ENCODE measurements around the gene MRPS2.

MRPS2 gene

DNA sequence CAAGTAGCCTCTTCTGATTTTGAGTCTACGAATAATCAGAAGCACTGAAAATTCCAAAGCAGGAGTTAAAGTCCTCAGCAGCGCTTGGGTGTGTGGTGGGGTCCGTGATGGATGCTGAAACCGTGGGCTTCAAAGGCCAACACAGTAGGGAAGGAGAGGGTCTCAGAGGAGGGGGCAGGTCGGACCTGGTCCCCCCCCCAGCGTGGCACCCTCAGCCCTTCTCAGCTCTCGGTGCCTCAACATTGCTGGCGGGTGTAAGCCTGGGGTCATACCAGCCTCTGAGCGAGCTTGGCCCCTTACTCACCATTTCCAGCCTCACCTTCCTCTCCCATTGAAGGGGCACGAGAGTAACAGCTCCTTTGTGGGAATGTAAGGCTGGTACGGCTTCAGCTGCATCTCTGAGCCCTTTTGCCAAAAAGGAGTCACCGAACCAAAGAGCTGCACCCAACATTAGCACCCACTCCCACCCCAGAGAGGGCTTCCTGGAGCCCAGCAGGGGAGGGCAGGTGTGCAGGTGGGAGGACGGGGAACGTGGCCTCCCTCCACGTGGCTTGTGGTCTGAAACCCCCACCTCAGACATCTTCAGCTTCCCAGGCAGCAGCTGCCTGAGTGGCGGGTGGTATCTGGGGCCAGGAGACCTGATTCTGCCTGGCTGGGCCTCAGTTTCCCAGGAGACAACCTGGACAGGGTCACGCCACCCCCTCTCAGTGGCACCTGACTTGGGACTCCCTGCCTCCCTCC, 14.0 kb downstream of the MRPS2 start:
- Histone ChIP-seq H3K36me3 (ENCODE audit: control insufficient read depth, insufficient read depth, low read length) (no peaks in the 10 kb centered on the region), H3K4me2 (ENCODE audit: low read length) (no peak overlapping the region), H3K4me3 (ENCODE audit: low read depth, low read length) (no peak overlapping the region), H3K9ac (no peak overlapping the region), H3K9me3 (ENCODE audit: control insufficient read depth, low read length) (no peaks in the 10 kb centered on the region), H3K4me1 (no peaks in the 10 kb centered on the region), H3K79me2 (no peaks in the 10 kb centered on the region), H2AFZ (no peak overlapping the region), H3K27me3 (ENCODE audit: control insufficient read depth, insufficient read depth, low read length) (no peaks in the 10 kb centered on the region), H3K27ac (no peak overlapping the region)
- TF ChIP-seq, protein P1, sequence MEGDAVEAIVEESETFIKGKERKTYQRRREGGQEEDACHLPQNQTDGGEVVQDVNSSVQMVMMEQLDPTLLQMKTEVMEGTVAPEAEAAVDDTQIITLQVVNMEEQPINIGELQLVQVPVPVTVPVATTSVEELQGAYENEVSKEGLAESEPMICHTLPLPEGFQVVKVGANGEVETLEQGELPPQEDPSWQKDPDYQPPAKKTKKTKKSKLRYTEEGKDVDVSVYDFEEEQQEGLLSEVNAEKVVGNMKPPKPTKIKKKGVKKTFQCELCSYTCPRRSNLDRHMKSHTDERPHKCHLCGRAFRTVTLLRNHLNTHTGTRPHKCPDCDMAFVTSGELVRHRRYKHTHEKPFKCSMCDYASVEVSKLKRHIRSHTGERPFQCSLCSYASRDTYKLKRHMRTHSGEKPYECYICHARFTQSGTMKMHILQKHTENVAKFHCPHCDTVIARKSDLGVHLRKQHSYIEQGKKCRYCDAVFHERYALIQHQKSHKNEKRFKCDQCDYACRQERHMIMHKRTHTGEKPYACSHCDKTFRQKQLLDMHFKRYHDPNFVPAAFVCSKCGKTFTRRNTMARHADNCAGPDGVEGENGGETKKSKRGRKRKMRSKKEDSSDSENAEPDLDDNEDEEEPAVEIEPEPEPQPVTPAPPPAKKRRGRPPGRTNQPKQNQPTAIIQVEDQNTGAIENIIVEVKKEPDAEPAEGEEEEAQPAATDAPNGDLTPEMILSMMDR (IDR thresholded peaks at IDR 0.05) = no peak

DNA sequence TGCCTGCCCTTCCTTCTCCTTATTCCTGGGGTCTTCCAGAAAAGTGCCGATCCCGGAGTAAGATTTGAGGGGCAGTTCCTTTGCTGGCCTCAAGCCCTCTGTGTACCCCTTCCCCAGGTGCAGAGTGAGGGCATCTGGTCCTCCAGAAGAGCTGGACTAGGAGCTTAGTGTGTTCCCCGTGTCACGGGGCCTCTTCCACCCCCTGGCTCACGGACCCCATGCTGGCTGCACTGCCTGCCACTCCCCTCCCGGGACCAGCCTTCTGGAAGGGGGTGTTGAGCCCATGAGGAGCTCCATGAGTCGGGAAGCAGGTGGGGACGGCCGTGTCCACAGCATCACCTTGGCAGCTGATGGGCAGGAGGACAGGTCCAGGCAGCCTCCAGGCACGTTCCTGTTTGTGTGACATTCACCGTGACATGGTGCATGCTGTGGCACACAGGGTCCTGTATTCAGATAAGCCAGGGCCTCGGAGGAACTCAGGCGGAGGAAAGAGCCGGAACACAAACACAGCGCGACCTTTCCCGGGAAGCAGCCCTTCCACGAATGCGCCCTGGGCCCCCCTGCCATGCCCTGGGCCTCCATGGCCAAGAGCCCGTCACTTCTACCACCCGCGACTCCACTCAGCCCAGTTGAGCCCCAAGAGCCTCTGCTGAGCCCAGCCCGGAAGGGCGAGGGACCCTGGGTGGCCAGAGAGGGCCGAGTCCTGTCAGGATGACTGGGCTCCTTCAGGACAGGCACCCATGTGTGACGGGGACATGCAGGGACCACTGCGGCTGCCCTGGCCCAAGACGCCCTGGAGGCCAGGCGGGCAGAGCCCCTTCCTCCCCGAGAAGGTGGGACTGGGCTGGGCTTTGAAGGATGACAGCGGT, 14.8 kb downstream of the MRPS2 start:
- H3K4me3 ChIP-seq (ENCODE audit: low read depth, low read length) = no peak overlapping the region
- H3K4me2 ChIP-seq (ENCODE audit: low read length) = no peak overlapping the region
- no peak overlapping the region for H3K27ac ChIP-seq
- no peaks in the 10 kb centered on the region for H3K36me3 ChIP-seq (ENCODE audit: control insufficient read depth, insufficient read depth, low read length)
- H2AFZ ChIP-seq = no peak overlapping the region
- no peaks in the 10 kb centered on the region for H3K9me3 ChIP-seq (ENCODE audit: control insufficient read depth, low read length)
- H3K27me3 ChIP-seq (ENCODE audit: control insufficient read depth, insufficient read depth, low read length) = no peaks in the 10 kb centered on the region
- H3K79me2 ChIP-seq = no peaks in the 10 kb centered on the region
- no peak overlapping the region for H3K9ac ChIP-seq
- no peaks in the 10 kb centered on the region for H3K4me1 ChIP-seq
- TF ChIP-seq, protein P1 (IDR thresholded peaks at IDR 0.05) = no peak

DNA sequence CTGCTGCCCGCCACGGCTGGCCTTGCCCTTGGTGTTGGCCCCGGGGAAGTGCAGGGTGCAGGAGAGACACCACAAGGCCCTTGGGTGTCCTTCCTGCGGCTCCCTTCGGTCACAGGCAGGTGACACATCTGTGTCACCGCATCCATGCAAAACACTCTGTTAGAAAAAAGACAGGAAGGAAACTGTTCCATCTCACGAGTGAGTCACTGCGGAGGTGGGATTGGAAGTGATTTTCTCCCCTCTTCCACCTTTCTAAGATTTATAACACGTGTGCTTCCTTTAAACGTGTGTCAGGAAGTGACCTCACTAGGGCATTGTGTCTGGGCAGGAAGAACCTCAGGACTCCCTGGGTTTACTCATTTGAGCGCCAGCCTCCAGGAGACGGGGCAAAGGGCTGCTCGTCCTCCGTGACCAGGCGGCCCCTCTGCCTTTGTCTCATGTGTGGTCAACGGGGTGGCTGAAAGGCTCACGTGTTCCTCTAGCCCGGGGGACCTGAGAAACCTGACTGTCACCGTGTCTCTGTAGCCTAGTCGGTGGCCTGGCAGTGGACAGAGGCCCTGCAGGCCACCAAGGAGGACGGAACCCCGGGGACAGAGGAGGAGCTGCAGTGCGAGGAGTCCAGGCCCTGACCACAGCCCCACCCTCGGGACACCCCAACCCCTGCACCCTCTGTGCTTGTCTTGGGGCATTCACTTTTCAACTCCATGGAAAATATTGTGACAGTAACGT, 15.8 kb downstream of the MRPS2 start:
- Histone ChIP-seq H3K4me1 (no peaks in the 10 kb centered on the region), H3K79me2 (no peaks in the 10 kb centered on the region), H3K27me3 (ENCODE audit: control insufficient read depth, insufficient read depth, low read length) (no peaks in the 10 kb centered on the region), H3K4me2 (ENCODE audit: low read length) (no peak overlapping the region), H3K9ac (no peak overlapping the region), H3K36me3 (ENCODE audit: control insufficient read depth, insufficient read depth, low read length) (no peaks in the 10 kb centered on the region), H3K27ac (no peak overlapping the region), H3K9me3 (ENCODE audit: control insufficient read depth, low read length) (no peaks in the 10 kb centered on the region), H2AFZ (no peak overlapping the region), H3K4me3 (ENCODE audit: low read depth, low read length) (no peak overlapping the region)
- TF ChIP-seq, protein P1 (IDR thresholded peaks at IDR 0.05) = no peak

DNA sequence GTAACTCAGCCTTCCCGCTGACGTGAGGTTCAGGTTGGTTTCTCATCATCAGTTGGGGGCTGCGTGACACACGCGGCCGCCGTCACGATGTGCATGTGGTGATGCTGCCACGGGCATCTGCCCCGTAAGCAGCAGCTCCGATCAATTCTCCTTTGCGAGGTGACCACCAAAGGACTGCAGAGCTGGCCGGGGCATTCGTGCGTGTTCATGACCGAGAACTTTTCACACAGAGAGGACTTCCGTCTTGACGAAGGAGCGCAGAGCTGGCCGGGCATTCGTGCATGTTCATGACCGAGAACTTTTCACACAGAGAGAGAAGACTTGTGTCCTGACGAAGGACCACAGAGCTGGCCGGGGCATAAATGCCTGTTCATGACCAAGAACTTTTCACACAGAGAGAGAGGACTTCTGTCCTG, 16.9 kb downstream of the MRPS2 start:
- no peaks in the 10 kb centered on the region for H3K36me3 ChIP-seq (ENCODE audit: control insufficient read depth, insufficient read depth, low read length)
- no peaks in the 10 kb centered on the region for H3K79me2 ChIP-seq
- no peak overlapping the region for H2AFZ ChIP-seq
- H3K9ac ChIP-seq = no peak overlapping the region
- TF ChIP-seq, protein P1 (IDR thresholded peaks at IDR 0.05) = no peak
- no peaks in the 10 kb centered on the region for H3K9me3 ChIP-seq (ENCODE audit: control insufficient read depth, low read length)
- H3K4me1 ChIP-seq = no peaks in the 10 kb centered on the region
- H3K4me3 ChIP-seq (ENCODE audit: low read depth, low read length) = no peak overlapping the region
- H3K27ac ChIP-seq = no peak overlapping the region
- H3K4me2 ChIP-seq (ENCODE audit: low read length) = no peak overlapping the region
- no peaks in the 10 kb centered on the region for H3K27me3 ChIP-seq (ENCODE audit: control insufficient read depth, insufficient read depth, low read length)
